ENCODE data around the gene TFEB. TPM values are rescaled to one million over a fixed set of nuclear protein-coding genes. Genes with fewer than 3 reads are reported as not detected.
A peak's percentile ranks its signal among the peaks of the same experiment; 100 is the strongest.

The TFEB gene
- total and polyA plus RNA-seq, 2 of the 8 experiments (the other 6 are each of a cell fraction or from before 2014, with no cell fraction given), result 2.3 to 6.7 TPM

GRCh38 chr6:41713159-41713649, 22.2 kb downstream of the TFEB start:
- Histone ChIP-seq H3K4me2 (ENCODE audit: insufficient read depth in 1 of 2, low read depth in 2 of 2, low read length in 2 of 2) (no peak overlapping the region), H2BK15ac (ENCODE audit: low read length) (peak overlapping the region; percentile 53; the same call in 1 of the 2 replicates), H4K91ac (replicated peaks; ENCODE audit: insufficient read length, low read length) (no peak overlapping the region), H3K9me3 (ENCODE audit: insufficient read depth in 2 of 2, low read depth in 1 of 2, low read length in 1 of 2) (no peaks in the 10 kb centered on the region), H4K20me1 (replicated peaks in 1 of 2; ENCODE audit: control insufficient read depth in 1 of 2, insufficient read depth in 2 of 2, low read length in 2 of 2) (peaks cover 0 to 2% of the 10 kb centered on the region in 2 experiments), H4K8ac (ENCODE audit: extremely low read depth, insufficient read depth, low read length) (no peak overlapping the region), H3K23me2 (ENCODE audit: low read depth, low read length) (peaks cover 4% of the 10 kb centered on the region; the same call in 1 of the 2 replicates), H3K4ac (replicated peaks; ENCODE audit: insufficient read length, low read depth, low read length) (no peak overlapping the region), H2AFZ (ENCODE audit: low read length) (no peak overlapping the region), H3K4me3 (ENCODE audit: extremely low read depth in 1 of 4, insufficient read depth in 2 of 4, low read depth in 3 of 4, low read length in 4 of 4) (no peak overlapping the region), H2BK20ac (ENCODE audit: low read length) (no peak overlapping the region), H2BK5ac (ENCODE audit: low read depth, low read length) (no peak overlapping the region), H3K79me1 (ENCODE audit: low read depth, low read length) (no peaks in the 10 kb centered on the region), H3K14ac (ENCODE audit: insufficient read length) (no peak overlapping the region), H3K79me2 (ENCODE audit: control insufficient read depth in 1 of 2, insufficient read depth in 2 of 2, low read length in 2 of 2) (no peaks in the 10 kb centered on the region), H2BK120ac (replicated peaks; ENCODE audit: low read depth, low read length) (no peak overlapping the region), H3K4me1 (replicated peaks in 1 of 4; ENCODE audit: control insufficient read depth in 3 of 4, insufficient read depth in 4 of 4, low read length in 3 of 4) (peaks cover 0 to 3% (median 0%) of the 10 kb centered on the region in 4 experiments; a peak in 1 of 7 replicates), H3K23ac (ENCODE audit: insufficient read length) (no peak overlapping the region), H3K18ac (ENCODE audit: extremely low read depth, low read length) (no peak overlapping the region), H4K5ac (ENCODE audit: insufficient read length, low read depth, low read length) (no peak overlapping the region), H3K56ac (replicated peaks; ENCODE audit: insufficient read length, low read depth, low read length) (no peak overlapping the region), H3K9ac (replicated peaks in 1 of 4; ENCODE audit: extremely low read depth in 1 of 4, low read depth in 3 of 4, low read length in 3 of 4) (no peak overlapping the region), H3K27ac (ENCODE audit: low read depth, low read length) (no peak overlapping the region), H2AK5ac (ENCODE audit: low read depth, low read length) (no peak overlapping the region), H3K27me3 (replicated peaks in 1 of 4; ENCODE audit: control insufficient read depth in 3 of 4, extremely low read depth in 1 of 4, insufficient read depth in 3 of 4, low read length in 3 of 4) (no peaks in the 10 kb centered on the region; a peak in 1 of 7 replicates), H3K36me3 (ENCODE audit: control insufficient read depth in 2 of 4, insufficient read depth in 4 of 4, low read length in 3 of 4) (no peaks in the 10 kb centered on the region), H2BK12ac (ENCODE audit: low read depth, low read length) (no peak overlapping the region)
- no peak for FAIRE-seq
- ChIA-PET POLR2A (ENCODE audit: partially characterized antibody) (no interaction called here), CTCF (ENCODE audit: partially characterized antibody) (interaction anchor here (0.6 to 3.4 kb wide), 8 partner anchors 8 to 345 kb away, joined by 3 to 10 read pairs (median 6); no protein-coding TSS in a partner anchor)
- WGBS, 2 experiments (ENCODE audit: extremely low coverage in 1 of 2, insufficient coverage in 1 of 2, insufficient read length in 1 of 2, insufficient replicate concordance in 2 of 2, low coverage in 1 of 2, low lambda C conversion rate in 2 of 2, missing lambda C conversion rate in 1 of 2), result 84% methylated on average over 9 of the region's 9 CpGs; no CpG with 5 or more reads in 1 of the 2 experiments
- DNase-seq (ENCODE audit: low read depth in 1 of 2, low spot score in 2 of 2), result no peak
- TF ChIP-seq RXRA (IDR thresholded peaks at IDR 0.05; ENCODE audit: insufficient read depth, low read depth, low read length), result no peak
- no peak for TF ChIP-seq BRCA1 (IDR thresholded peaks at IDR 0.05; ENCODE audit: low read depth, low read length)
- TF ChIP-seq HDAC6 (IDR thresholded peaks at IDR 0.05; ENCODE audit: low read depth, low read length), result no peak
- no peak for TF ChIP-seq POU5F1 (IDR thresholded peaks at IDR 0.05; ENCODE audit: low read depth, low read length)
- no peak for TF ChIP-seq KDM4A (IDR thresholded peaks at IDR 0.05; ENCODE audit: low read depth, low read length, severe bottlenecking)
- no peak for TF ChIP-seq E2F6 (IDR thresholded peaks at IDR 0.05)
- no peak for TF ChIP-seq FOSL1 (IDR thresholded peaks at IDR 0.05; ENCODE audit: insufficient read depth, low read depth, low read length)
- no peak for TF ChIP-seq JUND (IDR thresholded peaks at IDR 0.05; ENCODE audit: low read length)
- no peak for TF ChIP-seq CHD2 (IDR thresholded peaks at IDR 0.05; ENCODE audit: low read length)
- TF ChIP-seq POLR2A (IDR thresholded peaks at IDR 0.05; ENCODE audit: control extremely low read depth in 1 of 2, low read depth in 2 of 2, low read length in 2 of 2), result no peak
- no peak for TF ChIP-seq NRF1 (IDR thresholded peaks at IDR 0.05; ENCODE audit: low read depth, low read length)
- no peak for TF ChIP-seq TAF1 (IDR thresholded peaks at IDR 0.05; ENCODE audit: low read depth, low read length)
- TF ChIP-seq RAD21 (IDR thresholded peaks at IDR 0.05 in 1 of 2, conservative IDR thresholded peaks at IDR 0.05 in 1 of 2; ENCODE audit: low read depth in 2 of 2, low read length in 2 of 2), result no peak
